ENCODE results near the gene SSRP1. TPM values are rescaled to one million over a fixed set of nuclear protein-coding genes. Genes with fewer than 3 reads are reported as not detected.
A peak's percentile ranks its signal among the peaks of the same experiment; 100 is the strongest.

Gene SSRP1
- total RNA-seq, 1 donor from 2014 or later: 79.5 TPM

DNA sequence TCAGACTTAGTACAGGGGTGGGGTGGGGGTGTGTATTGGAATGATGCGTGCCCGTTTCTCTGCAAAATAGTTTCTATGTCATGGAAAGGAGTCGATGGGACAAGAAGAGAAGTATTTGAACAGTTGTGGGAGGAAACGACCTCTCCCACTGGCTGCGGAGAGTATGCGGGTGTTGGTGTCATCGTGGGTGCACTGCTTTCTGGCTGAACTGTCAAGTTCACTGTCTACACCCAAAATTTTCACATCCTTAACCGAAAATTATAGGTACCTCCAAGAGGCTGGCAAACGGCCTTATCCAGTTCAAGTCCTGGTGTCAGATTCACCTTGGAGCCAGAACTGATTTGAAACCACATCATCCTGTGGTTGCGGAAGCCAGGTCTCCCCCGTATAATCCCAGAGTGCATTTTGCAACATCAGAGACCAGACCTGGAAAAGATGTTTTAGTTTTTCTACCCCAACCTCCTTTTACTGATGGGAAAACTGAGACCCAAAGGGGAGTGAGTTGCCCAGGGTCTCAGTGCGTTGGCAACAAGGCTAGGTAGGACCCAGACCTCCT, 497 bp upstream of the SSRP1 start:
- Histone ChIP-seq H3K27me3 (ENCODE audit: insufficient read depth, low read length) (peaks cover 15% of the 10 kb centered on the region), H3K27ac (ENCODE audit: low read depth, low read length) (peak overlapping the region; percentile 64), H3K9ac (ENCODE audit: low read length) (peak overlapping the region; percentile 90), H3K79me2 (ENCODE audit: insufficient read depth, low read length) (peaks cover 50% of the 10 kb centered on the region), H3K4me3 (ENCODE audit: insufficient read depth, low read depth, low read length) (peak overlapping the region; percentile 76), H2AFZ (ENCODE audit: low read depth, low read length) (peak overlapping the region; percentile 89), H3K4me1 (ENCODE audit: insufficient read depth, low read length) (peaks cover 15% of the 10 kb centered on the region), H3K36me3 (ENCODE audit: insufficient read depth, low read length) (peaks cover 22% of the 10 kb centered on the region), H4K20me1 (ENCODE audit: insufficient read depth, low read length) (peaks cover 6% of the 10 kb centered on the region), H3K4me2 (ENCODE audit: low read length) (peak overlapping the region; percentile 86), H3K9me3 (ENCODE audit: insufficient read depth, low read depth, low read length) (no peaks in the 10 kb centered on the region)
- FAIRE-seq: no peak
- H3K27ac Mint-ChIP-seq (ENCODE audit: unreplicated experiment): peak overlapping the region; percentile 99
- H3K4me3 Mint-ChIP-seq (ENCODE audit: unreplicated experiment): peak overlapping the region; percentile 94
- H3K9me3 Mint-ChIP-seq (ENCODE audit: unreplicated experiment): no peaks in the 10 kb centered on the region
- H3K4me1 Mint-ChIP-seq (ENCODE audit: low read depth, unreplicated experiment): peaks cover 7% of the 10 kb centered on the region
- H3K36me3 Mint-ChIP-seq (ENCODE audit: low read depth, unreplicated experiment): peaks cover 11% of the 10 kb centered on the region
- peaks cover 19% of the 10 kb centered on the region for H3K27me3 Mint-ChIP-seq (ENCODE audit: low read depth, unreplicated experiment)
- TF ChIP-seq, protein P1, sequence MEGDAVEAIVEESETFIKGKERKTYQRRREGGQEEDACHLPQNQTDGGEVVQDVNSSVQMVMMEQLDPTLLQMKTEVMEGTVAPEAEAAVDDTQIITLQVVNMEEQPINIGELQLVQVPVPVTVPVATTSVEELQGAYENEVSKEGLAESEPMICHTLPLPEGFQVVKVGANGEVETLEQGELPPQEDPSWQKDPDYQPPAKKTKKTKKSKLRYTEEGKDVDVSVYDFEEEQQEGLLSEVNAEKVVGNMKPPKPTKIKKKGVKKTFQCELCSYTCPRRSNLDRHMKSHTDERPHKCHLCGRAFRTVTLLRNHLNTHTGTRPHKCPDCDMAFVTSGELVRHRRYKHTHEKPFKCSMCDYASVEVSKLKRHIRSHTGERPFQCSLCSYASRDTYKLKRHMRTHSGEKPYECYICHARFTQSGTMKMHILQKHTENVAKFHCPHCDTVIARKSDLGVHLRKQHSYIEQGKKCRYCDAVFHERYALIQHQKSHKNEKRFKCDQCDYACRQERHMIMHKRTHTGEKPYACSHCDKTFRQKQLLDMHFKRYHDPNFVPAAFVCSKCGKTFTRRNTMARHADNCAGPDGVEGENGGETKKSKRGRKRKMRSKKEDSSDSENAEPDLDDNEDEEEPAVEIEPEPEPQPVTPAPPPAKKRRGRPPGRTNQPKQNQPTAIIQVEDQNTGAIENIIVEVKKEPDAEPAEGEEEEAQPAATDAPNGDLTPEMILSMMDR (IDR thresholded peaks at IDR 0.05; ENCODE audit: insufficient read depth, low read depth, low read length): no peak
- no peak for TF ChIP-seq EZH2 (IDR thresholded peaks at IDR 0.05; ENCODE audit: insufficient read depth, low read length)
- no peak for DNase-seq (ENCODE audit: low read depth)

GRCh38 chr11:57335023-57335342, 709 bp downstream of the SSRP1 start:
- Histone ChIP-seq H3K27ac (ENCODE audit: low read depth, low read length) (peak overlapping the region; percentile 64), H3K9me3 (ENCODE audit: insufficient read depth, low read depth, low read length) (no peaks in the 10 kb centered on the region), H3K4me3 (ENCODE audit: insufficient read depth, low read depth, low read length) (peak overlapping the region; percentile 76)

More at GRCh38 chr11:57335023-57335342, 709 bp downstream of the SSRP1 start:
- peak overlapping the region; percentile 86 for H3K4me2 ChIP-seq (ENCODE audit: low read length)
- no peak for DNase-seq (ENCODE audit: low read depth)
- H3K27me3 Mint-ChIP-seq (ENCODE audit: low read depth, unreplicated experiment): peaks cover 12% of the 10 kb centered on the region
- H3K79me2 ChIP-seq (ENCODE audit: insufficient read depth, low read length): peaks cover 50% of the 10 kb centered on the region
- H3K9me3 Mint-ChIP-seq (ENCODE audit: unreplicated experiment): no peaks in the 10 kb centered on the region
- peaks cover 15% of the 10 kb centered on the region for H3K4me1 ChIP-seq (ENCODE audit: insufficient read depth, low read length)
- peak overlapping the region; percentile 23 for H3K27ac Mint-ChIP-seq (ENCODE audit: unreplicated experiment)
- H3K36me3 Mint-ChIP-seq (ENCODE audit: low read depth, unreplicated experiment): peaks cover 14% of the 10 kb centered on the region
- peak overlapping the region; percentile 89 for H2AFZ ChIP-seq (ENCODE audit: low read depth, low read length)
- H3K9ac ChIP-seq (ENCODE audit: low read length): peak overlapping the region; percentile 90
- no peak for FAIRE-seq
- peak overlapping the region; percentile 86 for H3K4me3 Mint-ChIP-seq (ENCODE audit: unreplicated experiment)
- peaks cover 10% of the 10 kb centered on the region for H4K20me1 ChIP-seq (ENCODE audit: insufficient read depth, low read length)
- H3K4me1 Mint-ChIP-seq (ENCODE audit: low read depth, unreplicated experiment): peaks cover 7% of the 10 kb centered on the region
- H3K36me3 ChIP-seq (ENCODE audit: insufficient read depth, low read length): peaks cover 33% of the 10 kb centered on the region
- TF ChIP-seq, protein P1 (IDR thresholded peaks at IDR 0.05; ENCODE audit: insufficient read depth, low read depth, low read length): no peak
- peaks cover 10% of the 10 kb centered on the region for H3K27me3 ChIP-seq (ENCODE audit: insufficient read depth, low read length)
